GM18951 (cell line): ENCODE results near the gene PHLPP1.

Experiments
- POLR2A ChIP-seq: IDR thresholded peaks from 4 replicates; pipeline ENCODE4 v1.6.1; 2011; ENCODE audit warnings: mild to moderate bottlenecking; ENCODE audit not compliant: insufficient read length, insufficient read depth; ENCODE audit errors: extremely low read depth
- in situ Hi-C: fragments of 300-500 bp; cut with MboI; formaldehyde crosslinking; loops from one replicate; pipeline ENCODE4 v1.12.0; 2022; ENCODE audit warnings: low sequenced_read_pairs, mixed read lengths, inconsistent platforms; ENCODE audit not compliant: unreplicated experiment

Gene PHLPP1

GRCh38 chr18:62848946-62849345 lies 133.6 kb downstream of the PHLPP1 start:
- no peak for TF ChIP-seq POLR2A
- in situ Hi-C loops: no loop called here

- in situ Hi-C loops: no loop called here
- TF ChIP-seq POLR2A: no peak
Measured at GRCh38 chr18:62850619-62851306, 135.4 kb downstream of the PHLPP1 start.

- in situ Hi-C loops: no loop called here
- no peak for TF ChIP-seq POLR2A
Measured at GRCh38 chr18:62852851-62853250, 137.5 kb downstream of the PHLPP1 start.

GRCh38 chr18:62856294-62856693 lies 141.0 kb downstream of the PHLPP1 start:
- in situ Hi-C loops: no loop called here
- no peak for TF ChIP-seq POLR2A

GRCh38 chr18:62857263-62857976 lies 142.1 kb downstream of the PHLPP1 start:
- no peak for TF ChIP-seq POLR2A
- in situ Hi-C loops: no loop called here

- no peak for TF ChIP-seq POLR2A
- in situ Hi-C loops: no loop called here
Measured at GRCh38 chr18:62860062-62860461, 144.7 kb downstream of the PHLPP1 start.

GRCh38 chr18:62862466-62862865 lies 147.1 kb downstream of the PHLPP1 start:
- no peak for TF ChIP-seq POLR2A
- in situ Hi-C loops: no loop called here

- no peak for TF ChIP-seq POLR2A
Measured at GRCh38 chr18:62863579-62864001, 148.2 kb downstream of the PHLPP1 start.

GRCh38 chr18:62865498-62865897 lies 150.2 kb downstream of the PHLPP1 start:
- no peak for TF ChIP-seq POLR2A

More at GRCh38 chr18:62863579-62864001, 148.2 kb downstream of the PHLPP1 start:
- in situ Hi-C loops: no loop called here

GRCh38 chr18:62867534-62867933 lies 152.2 kb downstream of the PHLPP1 start:
- in situ Hi-C loops: no loop called here
- no peak for TF ChIP-seq POLR2A

More at GRCh38 chr18:62865498-62865897, 150.2 kb downstream of the PHLPP1 start:
- in situ Hi-C loops: no loop called here

- no peak for TF ChIP-seq POLR2A
- in situ Hi-C loops: no loop called here
Measured at GRCh38 chr18:62868645-62869044, 153.3 kb downstream of the PHLPP1 start.

GRCh38 chr18:62870643-62871042 lies 155.3 kb downstream of the PHLPP1 start:
- no peak for TF ChIP-seq POLR2A
- in situ Hi-C loops: no loop called here

GRCh38 chr18:62875323-62875722 lies 160.0 kb downstream of the PHLPP1 start:
- TF ChIP-seq POLR2A: no peak
- in situ Hi-C loops: no loop called here

- in situ Hi-C loops: no loop called here
- TF ChIP-seq POLR2A: no peak
Measured at GRCh38 chr18:62876111-62876510, 160.8 kb downstream of the PHLPP1 start.
